Fibroblast of skin of back (primary cell): Measurements from ENCODE around the gene SFXN5. TPM values are rescaled to one million over a fixed set of nuclear protein-coding genes. Genes with fewer than 3 reads are reported as not detected.
"Not testable (repeated sequence)": the region's sequence is repeated elsewhere in the genome, so short reads cannot be mapped to it uniquely, and the experiment has no call there.

ENCODE experiments used
- DNase-seq: peaks from one replicate; pipeline ENCODE4 v3.0.0-alpha.2; 2013
- polyA plus RNA-seq, 2 experiments: library from polyadenylated mRNA; unstranded; fragments of 120-200 nt; gene quantifications; one replicate each; pipeline ENCODE4 v1.2.1, GENCODE V29; 2013; ENCODE audit not compliant: insufficient read length in 2 of 2

SFXN5 gene
- polyA plus RNA-seq (2013, experiment 1 of 2; ENCODE audit: insufficient read length) = 6.5 TPM
- 3.8 TPM for polyA plus RNA-seq (2013, experiment 2 of 2; ENCODE audit: insufficient read length)

GRCh38 chr2:73071360-73072128 lies at the start of gene SFXN5:
TSS of gene SFXN5 (minus strand) at chr2:73071712. CDS start at chr2:73071705, 7 bp downstream.
- peak; percentile 96 for DNase-seq

GRCh38 chr2:73119611-73120239 lies 48.2 kb upstream of the SFXN5 start:
- DNase-seq = not testable (repeated sequence)

- DNase-seq = peak; percentile 49
Observed at GRCh38 chr2:73117441-73117840, 45.9 kb upstream of the SFXN5 start.

GRCh38 chr2:73116182-73116960 lies 44.9 kb upstream of the SFXN5 start:
- DNase-seq = no peak

- DNase-seq = peak; percentile 44
Observed at GRCh38 chr2:73114273-73114867, 42.9 kb upstream of the SFXN5 start.

- peak; percentile 94 for DNase-seq
Observed at GRCh38 chr2:73112913-73113854, 41.7 kb upstream of the SFXN5 start, which contains the start of gene RAB11FIP5. TSS of gene RAB11FIP5 (minus strand) at chr2:73112948. CDS start at chr2:73112777, 171 bp downstream.

- DNase-seq = peak; percentile 53
Observed at GRCh38 chr2:73112026-73112912, 40.8 kb upstream of the SFXN5 start.

GRCh38 chr2:73111073-73112025 lies 39.8 kb upstream of the SFXN5 start:
- peak; percentile 76 for DNase-seq

- DNase-seq = peak; percentile 52
Observed at GRCh38 chr2:73110168-73111072, 38.9 kb upstream of the SFXN5 start.

GRCh38 chr2:73109431-73110167 lies 38.1 kb upstream of the SFXN5 start:
- DNase-seq = no peak

GRCh38 chr2:73107211-73107926 lies 35.9 kb upstream of the SFXN5 start:
- DNase-seq = no peak

- DNase-seq = no peak
Observed at GRCh38 chr2:73106791-73107190, 35.3 kb upstream of the SFXN5 start.

- peak; percentile 71 for DNase-seq
Observed at GRCh38 chr2:73105511-73105971, 34.0 kb upstream of the SFXN5 start.

GRCh38 chr2:73104933-73105332 lies 33.4 kb upstream of the SFXN5 start:
- DNase-seq = no peak

GRCh38 chr2:73103018-73103542 lies 31.6 kb upstream of the SFXN5 start:
- no peak for DNase-seq

- DNase-seq = peak; percentile 83
Observed at GRCh38 chr2:73101626-73102256, 30.2 kb upstream of the SFXN5 start.
